ENCODE results near the gene FCHSD1. TPM values are rescaled to one million over a fixed set of nuclear protein-coding genes. Genes with fewer than 3 reads are reported as not detected.

The FCHSD1 gene
- total and polyA plus RNA-seq, 2 of the 4 experiments (the other 2 are of a cell fraction), result 33.2 to 62.1 TPM

DNA sequence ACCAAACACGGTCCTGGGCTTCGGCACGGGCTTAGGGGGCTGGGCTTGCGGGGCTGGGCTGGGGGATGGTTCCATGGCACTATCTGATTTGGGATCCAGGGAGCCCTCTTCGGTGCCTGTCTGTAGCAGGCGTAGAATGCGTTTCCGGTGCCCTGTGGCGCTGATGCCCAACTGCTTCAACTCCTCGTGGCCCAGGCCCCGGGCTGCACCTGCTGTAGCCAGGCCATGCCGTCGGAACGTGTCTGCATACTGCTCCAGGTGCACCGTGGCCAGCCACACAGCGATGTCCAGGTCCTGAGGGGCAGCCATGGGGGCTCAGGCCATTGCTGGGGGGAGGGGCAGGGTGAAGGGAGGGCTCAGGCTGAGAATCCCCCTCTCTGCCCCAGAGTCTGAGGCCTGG, 29.0 kb upstream of the FCHSD1 start:
- H3K4me2 ChIP-seq (ENCODE audit: low read depth, low read length), result no peak overlapping the region
- H3K9me3 ChIP-seq (ENCODE audit: control insufficient read depth, insufficient read depth, low read length), result no peaks in the 10 kb centered on the region
- H4K8ac ChIP-seq (ENCODE audit: low read depth in 2 of 2, low read length in 2 of 2), result peak overlapping the region; percentile 96 to 97; a peak in 2 of 4 replicates
- dilution Hi-C loops (cut with HindIII; ENCODE audit: low sequenced_read_pairs, unreplicated experiment) (no loop called here), intact Hi-C loops (cut with micrococcal nuclease) (no loop called here), in situ Hi-C loops (cut with MboI; ENCODE audit: low sequenced_read_pairs) (loop anchor here (25.0 kb wide), 1 partner anchor 432 kb away; the partner anchor contains the start of gene NDFIP1)
- H3K9me1 ChIP-seq (ENCODE audit: insufficient read depth, low read length), result peaks cover 21% of the 10 kb centered on the region
- H4K20me1 ChIP-seq (ENCODE audit: insufficient read depth, low read length), result no peaks in the 10 kb centered on the region
- H2AFZ ChIP-seq (replicated peaks; ENCODE audit: low read length, poor library complexity), result peak overlapping the region; percentile 85
- H3K9ac ChIP-seq (ENCODE audit: low read depth, low read length), result no peak overlapping the region; the same call in 1 of the 2 replicates
- no peak overlapping the region for H3K18ac ChIP-seq (ENCODE audit: low read depth, low read length)
- no peak overlapping the region for H3K27ac ChIP-seq (ENCODE audit: insufficient read depth, low read length)
- no peak overlapping the region for H2BK120ac ChIP-seq (ENCODE audit: low read depth, low read length)
- peaks cover 12 to 25% of the 10 kb centered on the region in 2 experiments for H3K79me1 ChIP-seq (ENCODE audit: low read depth in 1 of 2, low read length in 2 of 2)
- POLR2A ChIA-PET (ENCODE audit: unreplicated experiment), result no interaction called here
- no peak overlapping the region for H2BK20ac ChIP-seq (ENCODE audit: low read depth, low read length)
- TF ChIP-seq, protein P1, sequence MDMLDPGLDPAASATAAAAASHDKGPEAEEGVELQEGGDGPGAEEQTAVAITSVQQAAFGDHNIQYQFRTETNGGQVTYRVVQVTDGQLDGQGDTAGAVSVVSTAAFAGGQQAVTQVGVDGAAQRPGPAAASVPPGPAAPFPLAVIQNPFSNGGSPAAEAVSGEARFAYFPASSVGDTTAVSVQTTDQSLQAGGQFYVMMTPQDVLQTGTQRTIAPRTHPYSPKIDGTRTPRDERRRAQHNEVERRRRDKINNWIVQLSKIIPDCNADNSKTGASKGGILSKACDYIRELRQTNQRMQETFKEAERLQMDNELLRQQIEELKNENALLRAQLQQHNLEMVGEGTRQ (IDR thresholded peaks at IDR 0.05; ENCODE audit: low read depth, low read length), result no peak
- no peak for TF ChIP-seq RAD21 (IDR thresholded peaks at IDR 0.05; ENCODE audit: low read length)
- H3K56ac ChIP-seq (ENCODE audit: extremely low read depth, insufficient read depth, low read length), result no peak overlapping the region
- no peak overlapping the region for H4K5ac ChIP-seq (ENCODE audit: low read depth, low read length)
- DNase-seq, result no peak
- H2BK15ac ChIP-seq (ENCODE audit: low read depth, low read length), result no peak overlapping the region
- no peak for ATAC-seq (ENCODE audit: low read depth)
- 89% methylated on average over 7 of the region's 16 CpGs; no CpG with 5 or more reads in 1 of the 2 experiments for WGBS, 2 experiments (ENCODE audit: extremely low coverage in 2 of 2, insufficient read length in 1 of 2)
- CTCF ChIA-PET, result no interaction called here
- 0 out of 2 replicates have a peak overlapping the region, but pooled peaks have one; percentile 73 for H3K14ac ChIP-seq (replicated peaks; ENCODE audit: low read depth, low read length)
- peaks cover 18% of the 10 kb centered on the region for H3K4me1 ChIP-seq (ENCODE audit: control insufficient read depth, insufficient read depth, low read length)
- peak overlapping the region; percentile 99 for H2AK9ac ChIP-seq (replicated peaks; ENCODE audit: low read depth, low read length, poor library complexity)
- no peak overlapping the region; the same call in 1 of the 2 replicates for H2AK5ac ChIP-seq (ENCODE audit: low read depth, low read length)
- H4K91ac ChIP-seq (ENCODE audit: insufficient read depth, low read depth, low read length), result peak overlapping the region; percentile 80; the same call in 1 of the 2 replicates
- peaks cover 5% of the 10 kb centered on the region for H3K36me3 ChIP-seq (ENCODE audit: control insufficient read depth, insufficient read depth, low read length)
- H3K27me3 ChIP-seq (ENCODE audit: control insufficient read depth, insufficient read depth, low read length), result no peaks in the 10 kb centered on the region
- peak overlapping the region; percentile 97 for H3K4ac ChIP-seq (ENCODE audit: low read depth, low read length)
- BruUV-seq (replicated peaks), result no TSS peak
- peak overlapping the region; percentile 99; the same call in 1 of the 2 replicates for H3K23ac ChIP-seq (ENCODE audit: low read depth, low read length)
- peak overlapping the region; percentile 87 for H2BK5ac ChIP-seq (ENCODE audit: low read depth, low read length, poor library complexity, severe bottlenecking)
- H3K4me3 ChIP-seq (ENCODE audit: insufficient read depth, low read depth, low read length), result no peak overlapping the region

Measured in IMR-90 (cell line).